ENCODE results near the gene SDHB. TPM values are rescaled to one million over a fixed set of nuclear protein-coding genes. Genes with fewer than 3 reads are reported as not detected.

SDHB gene
- total and polyA plus RNA-seq, 9 donors: 51.9 to 120 (median 63.1) TPM

DNA sequence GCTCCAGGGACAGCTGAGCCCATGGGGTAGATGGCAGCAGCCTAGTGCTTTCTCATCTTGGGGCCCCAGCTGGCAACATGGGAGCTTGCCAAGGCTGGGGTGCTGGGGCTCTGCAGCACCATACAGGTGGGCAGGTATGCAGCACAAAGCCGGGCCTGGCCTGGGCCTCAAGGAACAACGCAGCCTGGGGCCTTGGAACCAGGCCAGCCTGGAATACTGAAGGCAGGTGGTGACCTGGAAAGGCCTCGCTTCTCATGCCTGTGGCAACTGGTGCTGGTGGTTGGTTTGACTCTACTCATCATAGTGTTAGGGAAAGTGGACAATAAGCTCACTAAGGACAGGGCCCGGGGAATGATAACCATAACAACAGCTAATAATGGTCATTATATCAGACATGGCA is 27.0 kb upstream of the SDHB start:
- TF ChIP-seq EP300 (IDR thresholded peaks at IDR 0.05): no peak
- TF ChIP-seq CTCF (IDR thresholded peaks at IDR 0.05): no peak
- no peak for TF ChIP-seq POLR2A (IDR thresholded peaks at IDR 0.05)
- H3K27ac ChIP-seq: no peak overlapping the region
- H3K36me3 ChIP-seq: no peaks in the 10 kb centered on the region

DNA sequence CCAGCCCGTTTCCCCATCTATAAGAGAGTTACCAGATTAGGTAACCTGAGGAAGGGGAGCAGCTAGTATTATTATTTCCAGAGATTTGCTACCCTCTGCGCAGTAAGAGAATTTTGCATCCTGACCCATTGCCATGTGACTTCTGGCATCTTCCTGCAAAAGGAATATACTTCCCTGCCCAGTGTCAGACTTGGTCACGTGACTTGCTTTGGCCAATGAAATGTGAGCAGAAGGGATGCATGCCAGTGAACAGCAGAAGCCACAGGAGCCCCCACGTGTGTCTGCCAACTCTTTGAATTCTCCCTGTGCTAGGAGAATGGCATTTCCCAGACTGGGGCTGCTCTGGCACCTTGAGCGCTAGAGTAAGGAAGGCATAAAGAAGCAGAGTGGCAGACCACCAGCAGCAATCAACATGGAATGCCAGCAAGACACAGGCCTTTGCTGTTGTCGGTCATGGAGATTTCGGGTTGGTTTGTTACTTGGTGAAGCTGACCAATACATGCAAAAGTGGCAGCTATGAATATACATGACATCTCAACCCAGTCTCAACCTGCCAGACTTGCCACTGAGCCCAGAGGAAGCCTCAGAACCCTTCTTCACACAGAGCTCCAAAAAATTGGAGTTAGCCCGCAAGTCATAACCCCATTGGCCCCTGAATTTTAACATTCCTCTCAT is 26.4 kb upstream of the SDHB start:
- Histone ChIP-seq H3K9me3 (no peaks in the 10 kb centered on the region), H3K27ac (no peak overlapping the region), H3K4me3 (no peak overlapping the region), H3K4me1 (ENCODE audit: insufficient read depth) (no peaks in the 10 kb centered on the region), H3K27me3 (no peaks in the 10 kb centered on the region), H3K36me3 (no peaks in the 10 kb centered on the region)
- no peak for TF ChIP-seq POLR2A (IDR thresholded peaks at IDR 0.05)
- TF ChIP-seq CTCF (IDR thresholded peaks at IDR 0.05): no peak
- TF ChIP-seq EP300 (IDR thresholded peaks at IDR 0.05): no peak
- WGBS, 3 donors: 83 to 89% (median 84%) methylated on average over 8 of the region's 8 CpGs
- intact Hi-C loops (cut with DNase I): no loop called here
- no peak for DNase-seq

More for the DNA sequence above, 27.0 kb upstream of the SDHB start:
- intact Hi-C loops (cut with DNase I): no loop called here
- H3K4me3 ChIP-seq: no peak overlapping the region
- no peaks in the 10 kb centered on the region for H3K27me3 ChIP-seq
- H3K9me3 ChIP-seq: no peaks in the 10 kb centered on the region
- no peak for DNase-seq
- no peaks in the 10 kb centered on the region for H3K4me1 ChIP-seq (ENCODE audit: insufficient read depth)
- WGBS, 3 donors: 64 to 71% (median 67%) methylated on average over 4 of the region's 4 CpGs

DNA sequence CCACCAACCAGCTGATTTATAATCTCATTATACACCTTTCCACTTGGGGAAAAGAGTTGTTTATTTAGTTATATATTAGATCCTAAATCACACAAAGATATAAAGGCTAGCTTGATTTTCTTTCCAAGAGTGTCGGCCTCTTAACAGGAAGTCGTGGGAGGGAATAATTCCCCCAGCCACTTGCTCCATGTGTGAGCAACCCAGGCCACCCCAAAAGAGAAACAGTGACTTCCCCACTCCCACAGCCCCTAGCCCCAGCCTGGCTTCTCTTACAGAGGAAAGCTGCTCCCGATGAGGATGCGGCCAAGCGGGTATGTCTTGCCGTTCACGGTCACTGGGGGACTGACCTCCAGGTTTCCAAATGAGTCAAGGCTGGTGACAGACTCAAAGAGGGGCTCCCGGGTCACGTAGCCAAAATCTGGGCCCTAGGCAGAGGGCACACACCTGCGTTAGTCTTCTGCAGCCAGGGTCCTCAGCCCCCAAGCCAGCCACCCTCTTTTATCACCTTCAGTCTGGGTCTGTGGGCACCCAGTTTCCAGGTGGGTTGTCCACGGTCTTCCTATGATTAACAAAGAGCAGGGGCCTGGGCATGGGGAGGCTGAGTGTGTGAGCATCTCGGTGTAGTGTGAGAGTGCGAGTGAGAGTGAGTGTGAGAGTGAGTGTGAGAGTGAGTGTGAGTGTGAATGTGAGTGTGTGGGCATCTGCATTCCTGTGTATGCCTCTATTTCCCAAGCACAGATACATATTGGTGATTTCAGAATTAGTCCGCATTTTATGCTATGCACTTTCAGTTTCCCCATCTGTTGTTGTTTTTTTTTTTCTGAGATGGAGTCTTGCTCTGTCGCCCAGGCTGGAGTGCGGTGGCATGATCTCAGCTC is 25.4 kb upstream of the SDHB start:
- no peak overlapping the region for H3K4me3 ChIP-seq
- no peaks in the 10 kb centered on the region for H3K4me1 ChIP-seq (ENCODE audit: insufficient read depth)
- DNase-seq: no peak
- 78 to 81% (median 78%) methylated on average over 16 of the region's 16 CpGs for WGBS, 3 donors
- H3K9me3 ChIP-seq: no peaks in the 10 kb centered on the region
- intact Hi-C loops (cut with DNase I): no loop called here
- TF ChIP-seq CTCF (IDR thresholded peaks at IDR 0.05) (no peak), EP300 (IDR thresholded peaks at IDR 0.05) (no peak), POLR2A (IDR thresholded peaks at IDR 0.05) (no peak)
- no peaks in the 10 kb centered on the region for H3K36me3 ChIP-seq
- no peaks in the 10 kb centered on the region for H3K27me3 ChIP-seq
- no peak overlapping the region for H3K27ac ChIP-seq

GRCh38 chr1:17075470-17076255 is 21.8 kb upstream of the SDHB start:
- intact Hi-C loops (cut with DNase I): no loop called here
- Histone ChIP-seq H3K4me1 (ENCODE audit: insufficient read depth) (no peaks in the 10 kb centered on the region), H3K27ac (no peak overlapping the region), H3K9me3 (no peaks in the 10 kb centered on the region), H3K27me3 (no peaks in the 10 kb centered on the region), H3K36me3 (no peaks in the 10 kb centered on the region), H3K4me3 (no peak overlapping the region)
- DNase-seq: no peak
- 68 to 78% (median 72%) methylated on average over 17 of the region's 17 CpGs for WGBS, 3 donors
- TF ChIP-seq CTCF (IDR thresholded peaks at IDR 0.05): no peak
- TF ChIP-seq EP300 (IDR thresholded peaks at IDR 0.05): no peak
- TF ChIP-seq POLR2A (IDR thresholded peaks at IDR 0.05): no peak

All from ovary (tissue), 9 donors.